A549 treated with AZD9567 at 1 μM for 4 hours (cell line): Measurements from ENCODE around the gene MERTK. TPM values are rescaled to one million over a fixed set of nuclear protein-coding genes. Genes with fewer than 3 reads are reported as not detected.

Source experiments
- total RNA-seq: library from RNA; stranded (reverse); fragments of 200-300 nt; extraction: Qiagen RNA extraction; gene quantifications from 5 replicates; pipeline ENCODE4 v1.2.3, GENCODE V29; 2022; ENCODE audit not compliant: insufficient read depth

MERTK gene
- total RNA-seq, result 1.9 to 5.7 TPM (median 2.2 TPM) in 5 replicates

GRCh38 chr2:111897924-111898702, at the start of gene MERTK:
Gene MERTK, plus strand, starts transcription at chr2:111898607. Its CDS starts 129 bp downstream, at chr2:111898736.

GRCh38 chr2:111883661-111884591, 14.5 kb upstream of the MERTK start, which contains the start of gene ANAPC1:
Gene ANAPC1, minus strand, starts transcription at chr2:111884193. Its CDS starts 3,368 bp downstream, at chr2:111880825.

GRCh38 chr2:112054847-112055729, 156.7 kb downstream of the MERTK start, which contains the start of gene TMEM87B:
Gene TMEM87B, plus strand, starts transcription at chr2:112055269. Its CDS starts 323 bp downstream, at chr2:112055592.

Other genes with a start within 250 kb of the MERTK start
- 23.1 to 31.3 TPM (median 29.9 TPM) in 5 replicates for gene ANAPC1, start 14.4 kb upstream of the MERTK start, total RNA-seq
- gene TMEM87B, start 156.7 kb downstream of the MERTK start, total RNA-seq, result 13.4 to 16.2 TPM (median 14.7 TPM) in 5 replicates
- 0.39 to 1.4 TPM (median 0.57 TPM) in 5 replicates for gene FBLN7, start 239.8 kb downstream of the MERTK start, total RNA-seq